ENCODE data around the gene PAQR8. TPM values are rescaled to one million over a fixed set of nuclear protein-coding genes. Genes with fewer than 3 reads are reported as not detected.
A peak's percentile ranks its signal among the peaks of the same experiment; 100 is the strongest.

Gene PAQR8
- total and polyA plus RNA-seq, 2 of the 13 experiments (the other 11 are each of a cell fraction or from before 2014, with no cell fraction given): 37.7 to 50.7 TPM

DNA sequence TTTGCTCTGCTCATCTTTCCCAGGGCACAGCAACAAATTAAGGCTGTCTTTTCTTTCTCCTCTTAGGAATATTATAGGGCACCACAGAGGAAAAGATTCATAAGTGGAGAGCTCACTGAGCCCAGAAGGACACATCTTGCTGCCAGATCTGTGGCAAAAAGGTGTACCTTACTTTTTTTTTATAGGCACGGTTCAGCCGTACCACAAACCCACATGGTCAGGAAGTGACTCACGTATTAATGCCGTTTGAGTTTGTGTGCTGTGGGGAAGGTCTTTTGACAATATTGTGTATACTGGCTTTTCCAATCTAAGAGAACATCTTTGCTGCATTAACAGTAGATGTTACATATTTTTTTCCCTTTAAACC is 28.4 kb downstream of the PAQR8 start (continued):
- TF ChIP-seq, protein P1, sequence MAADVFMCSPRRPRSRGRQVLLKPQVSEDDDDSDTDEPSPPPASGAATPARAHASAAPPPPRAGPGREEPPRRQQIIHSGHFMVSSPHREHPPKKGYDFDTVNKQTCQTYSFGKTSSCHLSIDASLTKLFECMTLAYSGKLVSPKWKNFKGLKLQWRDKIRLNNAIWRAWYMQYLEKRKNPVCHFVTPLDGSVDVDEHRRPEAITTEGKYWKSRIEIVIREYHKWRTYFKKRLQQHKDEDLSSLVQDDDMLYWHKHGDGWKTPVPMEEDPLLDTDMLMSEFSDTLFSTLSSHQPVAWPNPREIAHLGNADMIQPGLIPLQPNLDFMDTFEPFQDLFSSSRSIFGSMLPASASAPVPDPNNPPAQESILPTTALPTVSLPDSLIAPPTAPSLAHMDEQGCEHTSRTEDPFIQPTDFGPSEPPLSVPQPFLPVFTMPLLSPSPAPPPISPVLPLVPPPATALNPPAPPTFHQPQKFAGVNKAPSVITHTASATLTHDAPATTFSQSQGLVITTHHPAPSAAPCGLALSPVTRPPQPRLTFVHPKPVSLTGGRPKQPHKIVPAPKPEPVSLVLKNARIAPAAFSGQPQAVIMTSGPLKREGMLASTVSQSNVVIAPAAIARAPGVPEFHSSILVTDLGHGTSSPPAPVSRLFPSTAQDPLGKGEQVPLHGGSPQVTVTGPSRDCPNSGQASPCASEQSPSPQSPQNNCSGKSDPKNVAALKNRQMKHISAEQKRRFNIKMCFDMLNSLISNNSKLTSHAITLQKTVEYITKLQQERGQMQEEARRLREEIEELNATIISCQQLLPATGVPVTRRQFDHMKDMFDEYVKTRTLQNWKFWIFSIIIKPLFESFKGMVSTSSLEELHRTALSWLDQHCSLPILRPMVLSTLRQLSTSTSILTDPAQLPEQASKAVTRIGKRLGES (CRISPR knock-in tag; IDR thresholded peaks at IDR 0.05; ENCODE audit: borderline replicate concordance): no peak
- TF ChIP-seq, protein P2, sequence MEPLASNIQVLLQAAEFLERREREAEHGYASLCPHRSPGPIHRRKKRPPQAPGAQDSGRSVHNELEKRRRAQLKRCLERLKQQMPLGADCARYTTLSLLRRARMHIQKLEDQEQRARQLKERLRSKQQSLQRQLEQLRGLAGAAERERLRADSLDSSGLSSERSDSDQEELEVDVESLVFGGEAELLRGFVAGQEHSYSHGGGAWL (CRISPR knock-in tag; IDR thresholded peaks at IDR 0.05): no peak
- TF ChIP-seq U2AF1 (optimal IDR thresholded peaks at IDR 0.05; ENCODE audit: low read depth, low read length) (no peak), TIGD3 (CRISPR knock-in tag; IDR thresholded peaks at IDR 0.05; ENCODE audit: borderline replicate concordance) (no peak), RCOR2 (CRISPR knock-in tag; IDR thresholded peaks at IDR 0.05) (no peak), ZNF446 (CRISPR knock-in tag; IDR thresholded peaks at IDR 0.05) (no peak), SP140L (CRISPR knock-in tag; IDR thresholded peaks at IDR 0.05; ENCODE audit: borderline replicate concordance) (no peak), GPN1 (CRISPR knock-in tag; IDR thresholded peaks at IDR 0.05; ENCODE audit: borderline replicate concordance) (no peak), GTF2F1 (IDR thresholded peaks at IDR 0.05; ENCODE audit: low read length) (no peak), IRF9 (CRISPR knock-in tag; IDR thresholded peaks at IDR 0.05; ENCODE audit: borderline replicate concordance) (no peak), ZNF180 (CRISPR knock-in tag; IDR thresholded peaks at IDR 0.05; ENCODE audit: borderline replicate concordance, low read depth) (no peak), AKAP8 (CRISPR knock-in tag; IDR thresholded peaks at IDR 0.05) (no peak), REPIN1 (CRISPR knock-in tag; IDR thresholded peaks at IDR 0.05; ENCODE audit: borderline replicate concordance, low read depth) (no peak), BHLHE40 (IDR thresholded peaks at IDR 0.05; ENCODE audit: low read length) (no peak), ZNF589 (CRISPR knock-in tag; conservative IDR thresholded peaks at IDR 0.05) (no peak), ISX (CRISPR knock-in tag; conservative IDR thresholded peaks at IDR 0.05) (no peak), JUNB (CRISPR knock-in tag; IDR thresholded peaks at IDR 0.05; ENCODE audit: borderline replicate concordance) (peak; percentile 48; the same call in 1 of the 2 replicates), ZNF678 (CRISPR knock-in tag; IDR thresholded peaks at IDR 0.05) (no peak)
- TF ChIP-seq, protein P3, sequence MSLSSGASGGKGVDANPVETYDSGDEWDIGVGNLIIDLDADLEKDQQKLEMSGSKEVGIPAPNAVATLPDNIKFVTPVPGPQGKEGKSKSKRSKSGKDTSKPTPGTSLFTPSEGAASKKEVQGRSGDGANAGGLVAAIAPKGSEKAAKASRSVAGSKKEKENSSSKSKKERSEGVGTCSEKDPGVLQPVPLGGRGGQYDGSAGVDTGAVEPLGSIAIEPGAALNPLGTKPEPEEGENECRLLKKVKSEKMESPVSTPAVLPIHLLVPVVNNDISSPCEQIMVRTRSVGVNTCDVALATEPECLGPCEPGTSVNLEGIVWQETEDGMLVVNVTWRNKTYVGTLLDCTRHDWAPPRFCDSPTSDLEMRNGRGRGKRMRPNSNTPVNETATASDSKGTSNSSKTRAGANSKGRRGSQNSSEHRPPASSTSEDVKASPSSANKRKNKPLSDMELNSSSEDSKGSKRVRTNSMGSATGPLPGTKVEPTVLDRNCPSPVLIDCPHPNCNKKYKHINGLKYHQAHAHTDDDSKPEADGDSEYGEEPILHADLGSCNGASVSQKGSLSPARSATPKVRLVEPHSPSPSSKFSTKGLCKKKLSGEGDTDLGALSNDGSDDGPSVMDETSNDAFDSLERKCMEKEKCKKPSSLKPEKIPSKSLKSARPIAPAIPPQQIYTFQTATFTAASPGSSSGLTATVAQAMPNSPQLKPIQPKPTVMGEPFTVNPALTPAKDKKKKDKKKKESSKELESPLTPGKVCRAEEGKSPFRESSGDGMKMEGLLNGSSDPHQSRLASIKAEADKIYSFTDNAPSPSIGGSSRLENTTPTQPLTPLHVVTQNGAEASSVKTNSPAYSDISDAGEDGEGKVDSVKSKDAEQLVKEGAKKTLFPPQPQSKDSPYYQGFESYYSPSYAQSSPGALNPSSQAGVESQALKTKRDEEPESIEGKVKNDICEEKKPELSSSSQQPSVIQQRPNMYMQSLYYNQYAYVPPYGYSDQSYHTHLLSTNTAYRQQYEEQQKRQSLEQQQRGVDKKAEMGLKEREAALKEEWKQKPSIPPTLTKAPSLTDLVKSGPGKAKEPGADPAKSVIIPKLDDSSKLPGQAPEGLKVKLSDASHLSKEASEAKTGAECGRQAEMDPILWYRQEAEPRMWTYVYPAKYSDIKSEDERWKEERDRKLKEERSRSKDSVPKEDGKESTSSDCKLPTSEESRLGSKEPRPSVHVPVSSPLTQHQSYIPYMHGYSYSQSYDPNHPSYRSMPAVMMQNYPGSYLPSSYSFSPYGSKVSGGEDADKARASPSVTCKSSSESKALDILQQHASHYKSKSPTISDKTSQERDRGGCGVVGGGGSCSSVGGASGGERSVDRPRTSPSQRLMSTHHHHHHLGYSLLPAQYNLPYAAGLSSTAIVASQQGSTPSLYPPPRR (CRISPR knock-in tag; IDR thresholded peaks at IDR 0.05; ENCODE audit: borderline replicate concordance): no peak
